GM12892 (cell line): ENCODE measurements around the gene WDR36.

Experiments
- POLR2A ChIP-seq: IDR thresholded peaks from 2 replicates; pipeline ENCODE4 v1.6.1; 2011; ENCODE audit warnings: low read depth, low read length, control low read depth
- POLR2AphosphoS5 ChIP-seq: IDR thresholded peaks from 2 replicates; pipeline ENCODE4 v1.6.1; 2011; ENCODE audit warnings: low read depth, low read length, control low read depth
- TAF1 ChIP-seq: IDR thresholded peaks from 2 replicates; pipeline ENCODE4 v1.6.1; 2011; ENCODE audit warnings: low read depth, mild to moderate bottlenecking, control low read depth, low read length, borderline replicate concordance

DNA sequence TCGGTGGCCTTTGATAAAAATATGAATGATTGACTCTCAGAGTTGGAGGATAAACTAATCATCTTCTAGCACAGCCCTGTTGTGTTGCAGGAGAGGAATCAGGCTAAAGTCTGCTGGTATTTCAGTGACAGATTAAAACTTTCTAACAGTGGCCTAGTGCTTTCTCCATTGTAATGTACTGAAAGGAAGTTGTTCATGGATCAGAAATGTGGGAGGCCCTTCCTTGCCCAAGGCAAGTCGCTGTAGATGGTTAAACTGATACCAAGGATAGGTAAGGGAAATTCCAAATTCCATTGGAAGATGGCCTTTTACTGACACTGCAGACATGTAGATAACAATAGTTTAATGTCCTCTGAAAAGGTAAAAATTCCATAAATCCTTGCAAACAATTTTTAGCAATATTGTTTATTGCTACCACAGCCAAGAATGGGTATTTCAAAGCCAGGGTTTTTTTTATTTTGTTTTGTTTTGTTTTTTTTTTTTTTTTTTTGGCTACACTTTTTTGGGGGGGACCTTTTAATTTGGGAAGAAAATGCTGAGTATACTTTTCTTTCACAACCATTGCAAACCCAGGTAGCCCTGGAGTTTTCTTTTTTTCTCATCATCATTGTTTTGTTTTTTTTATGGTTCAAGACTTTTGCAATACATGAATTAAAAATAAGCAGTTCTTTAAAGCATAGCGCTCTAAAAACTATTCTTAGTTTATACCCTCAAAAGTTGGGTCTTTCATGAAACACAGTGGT lies 35.5 kb downstream of the WDR36 start:
- TF ChIP-seq POLR2A (no peak), POLR2AphosphoS5 (no peak), TAF1 (no peak)
